Ecto neural progenitor cell (in vitro differentiated cells): ENCODE data around the gene LRRC26.
"Not testable (repeated sequence)": the region's sequence is repeated elsewhere in the genome, so short reads cannot be mapped to it uniquely, and the experiment has no call there.

Experiments used
- DNase-seq: peaks from one replicate; pipeline ENCODE4 v3.0.0-alpha.2; 2018; ENCODE audit warnings: low spot score

Gene LRRC26

GRCh38 chr9:137136261-137136880 lies 33.5 kb downstream of the LRRC26 start:
- DNase-seq = no peak

GRCh38 chr9:137135154-137135553 lies 34.7 kb downstream of the LRRC26 start:
- DNase-seq = not testable (repeated sequence)

- DNase-seq = no peak
Measured at GRCh38 chr9:137134191-137134590, 35.7 kb downstream of the LRRC26 start.

- no peak for DNase-seq
Measured at GRCh38 chr9:137130176-137130755, 39.6 kb downstream of the LRRC26 start.

- DNase-seq = peak; percentile 93
Measured at GRCh38 chr9:137129456-137130175, 40.2 kb downstream of the LRRC26 start.

- no peak for DNase-seq
Measured at GRCh38 chr9:137128862-137129455, 40.9 kb downstream of the LRRC26 start.

- no peak for DNase-seq
Measured at GRCh38 chr9:137128158-137128861, 41.5 kb downstream of the LRRC26 start.

- DNase-seq = no peak
Measured at GRCh38 chr9:137127301-137128157, 42.3 kb downstream of the LRRC26 start.

- DNase-seq = no peak
Measured at GRCh38 chr9:137126786-137127185, 43.1 kb downstream of the LRRC26 start.

GRCh38 chr9:137123952-137124462 lies 45.8 kb downstream of the LRRC26 start:
- not testable (repeated sequence) for DNase-seq

- no peak for DNase-seq
Measured at GRCh38 chr9:137123468-137123837, 46.4 kb downstream of the LRRC26 start.

- DNase-seq = not testable (repeated sequence)
Measured at GRCh38 chr9:137122796-137123467, 46.9 kb downstream of the LRRC26 start.

- not testable (repeated sequence) for DNase-seq
Measured at GRCh38 chr9:137121927-137122795, 47.7 kb downstream of the LRRC26 start.
